ENCODE results near the gene PLAC8L1.
A peak's percentile ranks its signal among the peaks of the same experiment; 100 is the strongest.

Gene PLAC8L1

DNA sequence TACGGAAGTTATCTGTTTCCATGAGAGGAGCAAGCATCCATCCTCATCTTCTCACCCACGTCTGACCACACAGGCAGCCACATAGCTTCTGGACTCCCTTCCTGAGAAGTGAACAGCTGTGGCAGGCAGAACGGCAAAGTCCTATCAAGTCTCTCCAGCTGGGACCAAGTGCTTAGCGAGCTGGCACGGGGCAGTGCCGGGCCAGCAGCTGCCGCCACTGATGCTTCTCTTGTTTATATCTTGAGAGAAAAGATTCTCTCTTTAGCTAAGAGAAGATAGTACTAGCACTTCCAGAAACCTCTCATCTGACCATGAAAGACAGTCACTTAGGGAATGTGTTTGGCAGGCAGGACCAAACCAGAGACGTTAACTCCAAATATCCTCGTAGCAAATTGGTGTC is 37.2 kb downstream of the PLAC8L1 start:
- no peak for DNase-seq (ENCODE audit: low spot score)
- POLR2A ChIA-PET (ENCODE audit: low non-redundant PET), result no interaction called here
- CTCF ChIA-PET, result interaction anchor here (0.7 kb wide), 1 partner anchor 27 kb away, joined by 3 read pairs; no protein-coding TSS in a partner anchor
- TF ChIP-seq, protein P1, sequence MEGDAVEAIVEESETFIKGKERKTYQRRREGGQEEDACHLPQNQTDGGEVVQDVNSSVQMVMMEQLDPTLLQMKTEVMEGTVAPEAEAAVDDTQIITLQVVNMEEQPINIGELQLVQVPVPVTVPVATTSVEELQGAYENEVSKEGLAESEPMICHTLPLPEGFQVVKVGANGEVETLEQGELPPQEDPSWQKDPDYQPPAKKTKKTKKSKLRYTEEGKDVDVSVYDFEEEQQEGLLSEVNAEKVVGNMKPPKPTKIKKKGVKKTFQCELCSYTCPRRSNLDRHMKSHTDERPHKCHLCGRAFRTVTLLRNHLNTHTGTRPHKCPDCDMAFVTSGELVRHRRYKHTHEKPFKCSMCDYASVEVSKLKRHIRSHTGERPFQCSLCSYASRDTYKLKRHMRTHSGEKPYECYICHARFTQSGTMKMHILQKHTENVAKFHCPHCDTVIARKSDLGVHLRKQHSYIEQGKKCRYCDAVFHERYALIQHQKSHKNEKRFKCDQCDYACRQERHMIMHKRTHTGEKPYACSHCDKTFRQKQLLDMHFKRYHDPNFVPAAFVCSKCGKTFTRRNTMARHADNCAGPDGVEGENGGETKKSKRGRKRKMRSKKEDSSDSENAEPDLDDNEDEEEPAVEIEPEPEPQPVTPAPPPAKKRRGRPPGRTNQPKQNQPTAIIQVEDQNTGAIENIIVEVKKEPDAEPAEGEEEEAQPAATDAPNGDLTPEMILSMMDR (conservative IDR thresholded peaks at IDR 0.05; ENCODE audit: low read depth), result no peak
- no peak overlapping the region for H3K27ac ChIP-seq

DNA sequence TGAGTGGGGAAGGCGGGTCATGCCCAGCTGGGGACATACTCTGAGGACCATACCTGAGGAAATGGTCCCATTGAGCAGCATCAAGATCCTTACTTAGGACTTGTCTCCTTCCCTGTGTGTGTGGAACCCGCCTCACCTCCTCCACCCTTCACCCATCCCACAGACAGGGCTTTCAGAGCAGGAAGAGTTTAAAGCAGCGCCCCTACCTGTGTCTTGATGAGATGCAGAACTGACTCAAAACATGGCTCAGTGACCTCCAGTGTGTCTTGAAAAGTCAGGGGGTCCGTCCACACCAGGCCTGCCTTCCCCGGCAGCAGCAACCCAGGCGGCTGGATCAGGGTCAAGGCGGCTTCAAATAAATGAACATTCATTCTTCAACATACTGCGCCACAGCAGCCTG is 38.4 kb downstream of the PLAC8L1 start:
- TF ChIP-seq, protein P1 (conservative IDR thresholded peaks at IDR 0.05; ENCODE audit: low read depth), result no peak
- no peak overlapping the region for H3K27ac ChIP-seq
- ChIA-PET POLR2A (ENCODE audit: low non-redundant PET) (no interaction called here), CTCF (interaction anchor here (0.5 kb wide), 1 partner anchor 36 kb away, joined by 3 read pairs; no protein-coding TSS in a partner anchor)
- DNase-seq (ENCODE audit: low spot score), result no peak

DNA sequence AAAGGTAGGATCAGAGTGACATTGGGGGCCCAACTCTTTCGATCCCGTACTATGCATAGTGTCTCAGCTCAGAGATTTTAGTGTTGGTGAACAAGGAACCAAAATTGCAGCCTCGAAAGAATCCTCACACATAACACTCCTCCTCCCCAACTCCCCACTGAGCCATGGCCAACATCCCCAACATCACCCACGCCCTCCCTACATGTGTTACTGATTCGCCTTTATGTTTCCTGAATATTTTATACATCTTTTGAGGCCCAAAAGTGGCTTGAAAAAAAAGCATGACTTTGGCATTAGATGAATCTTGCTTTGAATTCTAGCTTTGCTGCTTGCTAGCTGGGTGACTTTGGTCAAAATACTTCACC is 45.2 kb downstream of the PLAC8L1 start:
- ChIA-PET POLR2A (ENCODE audit: low non-redundant PET) (no interaction called here), CTCF (no interaction called here)
- H3K27ac ChIP-seq, result no peak overlapping the region
- DNase-seq (ENCODE audit: low spot score), result no peak
- TF ChIP-seq, protein P1 (conservative IDR thresholded peaks at IDR 0.05; ENCODE audit: low read depth), result no peak

DNA sequence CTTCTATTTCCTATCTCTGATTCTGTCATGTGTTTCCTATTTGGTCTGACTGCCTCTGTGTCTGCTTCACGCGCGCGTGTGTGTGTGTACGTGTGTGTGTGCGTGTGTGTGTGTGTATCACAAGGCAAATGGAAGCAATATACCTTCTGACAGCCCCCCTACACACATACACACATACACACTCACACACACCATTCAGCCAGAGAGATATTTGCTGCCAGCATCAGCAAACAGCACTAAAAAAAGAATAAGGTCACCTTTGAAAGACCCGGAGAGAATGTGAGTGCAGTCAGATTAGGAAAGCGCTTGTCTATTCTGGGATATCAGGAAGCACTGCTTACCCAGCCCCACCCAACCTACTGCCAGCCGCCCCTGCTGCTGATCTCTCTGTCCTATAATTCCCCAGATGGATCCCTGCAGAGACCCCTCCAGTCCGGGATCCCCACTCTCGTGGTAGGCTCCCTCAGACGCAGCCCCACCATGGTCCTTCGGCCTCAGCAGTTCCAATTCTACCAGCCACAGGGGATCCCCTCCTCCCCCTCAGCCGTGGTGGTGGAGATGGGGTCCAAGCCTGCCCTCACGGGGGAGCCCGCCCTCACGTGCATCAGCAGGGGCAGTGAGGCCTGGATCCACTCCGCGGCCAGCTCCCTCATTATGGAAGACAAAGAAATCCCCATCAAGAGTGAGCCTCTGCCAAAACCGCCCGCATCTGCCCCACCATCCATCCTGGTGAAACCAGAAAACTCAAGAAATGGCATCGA is 45.7 kb downstream of the PLAC8L1 start:
- no peak overlapping the region for H3K27ac ChIP-seq
- ChIA-PET CTCF (interaction anchor here (0.7 kb wide), 1 partner anchor 846 kb away, joined by 4 read pairs; no protein-coding TSS in a partner anchor), POLR2A (ENCODE audit: low non-redundant PET) (no interaction called here)
- DNase-seq (ENCODE audit: low spot score), result no peak
- TF ChIP-seq, protein P1 (conservative IDR thresholded peaks at IDR 0.05; ENCODE audit: low read depth), result no peak

DNA sequence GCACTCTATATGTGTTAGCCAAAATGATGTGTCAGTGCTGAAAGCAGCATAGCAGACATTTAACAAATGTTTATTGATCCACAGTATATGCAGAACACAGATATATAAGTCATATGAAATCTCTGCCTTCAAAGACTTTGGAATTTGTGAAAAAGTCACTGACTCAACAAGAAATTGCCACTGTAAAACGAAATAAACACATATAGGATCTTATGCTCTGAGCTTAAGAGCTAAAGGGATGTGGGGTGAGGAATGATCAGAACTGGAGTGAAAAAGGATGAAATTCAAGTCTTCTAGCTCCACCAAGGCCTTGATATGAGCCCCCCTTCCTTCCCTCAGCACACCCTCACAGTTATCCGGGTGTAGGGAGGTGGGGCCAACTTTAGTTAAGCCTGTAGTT is 49.9 kb downstream of the PLAC8L1 start:
- DNase-seq (ENCODE audit: low spot score), result no peak
- TF ChIP-seq, protein P1 (conservative IDR thresholded peaks at IDR 0.05; ENCODE audit: low read depth), result no peak
- ChIA-PET CTCF (interaction anchor here (0.6 kb wide), 2 partner anchors 382 to 755 kb away, joined by 7 read pairs; no protein-coding TSS in a partner anchor), POLR2A (ENCODE audit: low non-redundant PET) (no interaction called here)
- H3K27ac ChIP-seq, result no peak overlapping the region

DNA sequence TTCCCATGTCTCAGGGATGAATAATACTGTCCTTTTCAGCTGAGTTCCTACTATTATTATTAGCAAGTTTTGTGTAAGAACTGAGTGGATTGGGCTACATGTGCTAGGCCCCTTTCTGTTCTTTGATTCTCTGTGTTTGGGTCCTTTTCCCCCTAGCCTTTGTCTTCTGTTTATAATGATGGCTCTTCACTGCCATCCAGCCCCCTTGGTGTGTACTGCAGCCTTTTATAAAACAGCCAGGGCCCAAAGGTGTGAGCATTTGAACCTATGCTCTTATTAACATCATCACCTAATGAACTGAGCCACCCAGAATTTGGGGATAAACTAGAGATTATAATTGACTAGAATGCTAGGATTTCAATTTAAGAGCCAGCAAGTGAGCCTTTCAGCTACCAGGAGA is 52.6 kb downstream of the PLAC8L1 start:
- peak; percentile 42 for DNase-seq (ENCODE audit: low spot score)
- ChIA-PET POLR2A (ENCODE audit: low non-redundant PET) (no interaction called here), CTCF (no interaction called here)
- no peak overlapping the region for H3K27ac ChIP-seq
- TF ChIP-seq, protein P1 (conservative IDR thresholded peaks at IDR 0.05; ENCODE audit: low read depth), result no peak; the same call in 1 of the 2 replicates
